GM06990 (cell line): ENCODE data around the gene ZNF622.

Source experiments
- DNase-seq: peaks from one replicate; pipeline ENCODE4 v3.0.0-alpha.2; 2011; ENCODE audit not compliant: insufficient read length; ENCODE audit errors: extremely low read depth
- H3K27me3 ChIP-seq: replicated peaks from 2 replicates; pipeline ENCODE4 v1.6.0; 2011; ENCODE audit warnings: low read length; ENCODE audit not compliant: control insufficient read depth, insufficient read depth
- H3K36me3 ChIP-seq: 2 replicates; pipeline ENCODE4 v1.5.1; 2011; ENCODE audit warnings: low read length; ENCODE audit not compliant: control insufficient read depth, insufficient read depth
- H3K4me3 ChIP-seq: replicated peaks from 2 replicates; pipeline ENCODE4 v1.5.1; 2011; ENCODE audit warnings: low read depth, mild to moderate bottlenecking, control low read depth, low read length
- TF ChIP-seq, protein P1 (sequence below): IDR thresholded peaks from 2 replicates; pipeline ENCODE4 v1.5.1; 2011; ENCODE audit warnings: low read length, control low read depth, mild to moderate bottlenecking, inconsistent platforms; ENCODE audit not compliant: insufficient read depth, poor library complexity, severe bottlenecking

ZNF622 gene

DNA sequence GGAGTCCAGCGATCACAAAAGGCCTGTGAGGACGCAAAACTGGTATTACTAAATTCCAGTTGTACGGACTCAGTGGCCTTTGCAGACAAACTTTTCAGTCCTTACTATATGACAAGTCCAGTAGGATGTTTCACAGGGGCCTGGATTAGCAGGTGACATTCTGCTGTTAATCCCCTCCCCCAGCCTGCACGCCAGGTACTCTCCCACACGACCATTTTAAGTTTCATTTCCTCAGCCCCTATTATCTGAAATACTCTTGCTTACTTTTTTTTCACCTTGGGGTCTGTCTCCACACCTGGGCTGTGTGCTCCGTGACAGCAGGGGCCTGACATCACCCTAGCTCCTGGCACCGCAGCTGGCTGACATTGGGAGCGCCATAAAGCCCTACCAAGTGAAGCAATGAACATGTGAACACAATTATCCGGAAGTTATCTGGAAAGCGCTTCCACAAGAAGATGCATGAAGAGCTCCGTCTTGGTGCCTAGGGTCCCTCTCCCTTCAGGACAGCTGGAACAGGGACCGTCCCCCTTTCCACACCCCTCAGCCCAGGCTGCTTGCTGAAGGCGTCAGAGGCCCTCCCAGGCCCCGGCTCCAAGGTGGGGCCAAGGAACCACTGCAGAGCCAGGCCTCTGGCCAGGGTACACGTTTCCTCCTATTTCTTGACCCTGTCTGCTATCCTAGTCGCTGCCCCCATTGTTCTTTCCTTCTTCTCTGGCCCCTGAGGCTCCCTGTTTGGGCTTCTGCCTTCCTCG, 39.7 kb upstream of the ZNF622 start:
- H3K27me3 ChIP-seq = no peaks in the 10 kb centered on the region
- TF ChIP-seq, protein P1, sequence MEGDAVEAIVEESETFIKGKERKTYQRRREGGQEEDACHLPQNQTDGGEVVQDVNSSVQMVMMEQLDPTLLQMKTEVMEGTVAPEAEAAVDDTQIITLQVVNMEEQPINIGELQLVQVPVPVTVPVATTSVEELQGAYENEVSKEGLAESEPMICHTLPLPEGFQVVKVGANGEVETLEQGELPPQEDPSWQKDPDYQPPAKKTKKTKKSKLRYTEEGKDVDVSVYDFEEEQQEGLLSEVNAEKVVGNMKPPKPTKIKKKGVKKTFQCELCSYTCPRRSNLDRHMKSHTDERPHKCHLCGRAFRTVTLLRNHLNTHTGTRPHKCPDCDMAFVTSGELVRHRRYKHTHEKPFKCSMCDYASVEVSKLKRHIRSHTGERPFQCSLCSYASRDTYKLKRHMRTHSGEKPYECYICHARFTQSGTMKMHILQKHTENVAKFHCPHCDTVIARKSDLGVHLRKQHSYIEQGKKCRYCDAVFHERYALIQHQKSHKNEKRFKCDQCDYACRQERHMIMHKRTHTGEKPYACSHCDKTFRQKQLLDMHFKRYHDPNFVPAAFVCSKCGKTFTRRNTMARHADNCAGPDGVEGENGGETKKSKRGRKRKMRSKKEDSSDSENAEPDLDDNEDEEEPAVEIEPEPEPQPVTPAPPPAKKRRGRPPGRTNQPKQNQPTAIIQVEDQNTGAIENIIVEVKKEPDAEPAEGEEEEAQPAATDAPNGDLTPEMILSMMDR = no peak
- DNase-seq = no peak
- H3K4me3 ChIP-seq = no peak overlapping the region
- H3K36me3 ChIP-seq = no peaks in the 10 kb centered on the region

DNA sequence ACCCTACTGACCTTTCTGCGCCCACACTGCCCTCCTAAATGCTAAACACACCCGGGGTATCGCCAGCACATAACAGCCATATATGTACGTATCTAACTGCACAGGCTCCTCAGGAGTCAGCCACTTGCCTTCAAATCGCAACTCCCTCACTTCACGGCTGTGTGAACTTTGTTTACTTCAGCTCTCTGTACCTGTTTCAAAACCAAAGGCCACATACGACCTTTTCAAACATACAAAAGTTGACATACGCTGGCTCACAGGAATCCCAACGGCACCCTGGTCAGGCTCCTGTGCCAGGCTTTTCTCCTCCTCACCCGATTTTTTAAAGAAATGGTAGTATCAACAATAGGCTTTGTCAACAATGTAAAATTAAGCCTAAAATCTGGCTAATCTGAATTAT, 39.0 kb upstream of the ZNF622 start:
- no peaks in the 10 kb centered on the region for H3K36me3 ChIP-seq
- no peak for DNase-seq
- H3K27me3 ChIP-seq = no peaks in the 10 kb centered on the region
- TF ChIP-seq, protein P1 = no peak
- no peak overlapping the region for H3K4me3 ChIP-seq

DNA sequence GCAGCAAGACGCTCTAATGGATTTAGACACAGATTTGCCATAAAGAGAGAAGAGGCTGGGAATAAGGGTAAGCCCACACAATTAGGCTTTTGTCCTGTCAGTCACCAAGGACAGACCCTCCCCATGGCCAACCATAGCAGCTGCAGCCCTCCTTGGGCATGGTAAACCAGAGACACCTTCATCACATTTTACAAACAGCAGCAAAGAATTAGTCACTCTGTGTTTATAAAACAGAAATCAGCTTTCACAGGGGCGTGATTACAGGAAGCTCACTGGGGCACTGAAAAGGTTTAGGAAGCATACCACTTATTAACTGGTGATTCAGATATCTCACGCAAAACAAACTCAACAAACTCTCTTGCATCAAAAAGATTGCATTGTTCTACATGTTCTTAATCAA, 37.3 kb upstream of the ZNF622 start:
- DNase-seq = no peak
- H3K36me3 ChIP-seq = no peaks in the 10 kb centered on the region
- no peak overlapping the region for H3K4me3 ChIP-seq
- no peaks in the 10 kb centered on the region for H3K27me3 ChIP-seq
- TF ChIP-seq, protein P1 = no peak

DNA sequence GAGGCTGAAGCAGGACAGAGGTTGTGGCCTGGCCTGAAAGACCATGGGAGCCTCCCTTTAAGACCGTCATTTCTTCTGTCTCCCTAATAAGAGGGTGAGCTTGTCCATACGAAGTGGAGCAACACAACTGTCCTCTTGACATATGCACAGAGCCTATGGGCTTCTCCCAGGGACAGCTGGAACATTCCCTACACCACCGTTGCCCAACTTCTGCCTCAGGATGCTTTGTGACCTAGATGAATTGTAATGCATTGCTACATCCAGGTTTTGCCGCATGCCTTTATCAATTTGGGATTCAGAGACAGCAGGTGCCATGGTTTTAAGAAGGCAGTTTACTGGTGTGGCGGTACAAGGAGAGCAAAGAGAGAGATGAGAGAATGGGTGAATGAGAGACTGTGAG, 34.4 kb upstream of the ZNF622 start:
- H3K36me3 ChIP-seq = no peaks in the 10 kb centered on the region
- TF ChIP-seq, protein P1 = no peak
- H3K4me3 ChIP-seq = no peak overlapping the region
- DNase-seq = no peak
- no peaks in the 10 kb centered on the region for H3K27me3 ChIP-seq

DNA sequence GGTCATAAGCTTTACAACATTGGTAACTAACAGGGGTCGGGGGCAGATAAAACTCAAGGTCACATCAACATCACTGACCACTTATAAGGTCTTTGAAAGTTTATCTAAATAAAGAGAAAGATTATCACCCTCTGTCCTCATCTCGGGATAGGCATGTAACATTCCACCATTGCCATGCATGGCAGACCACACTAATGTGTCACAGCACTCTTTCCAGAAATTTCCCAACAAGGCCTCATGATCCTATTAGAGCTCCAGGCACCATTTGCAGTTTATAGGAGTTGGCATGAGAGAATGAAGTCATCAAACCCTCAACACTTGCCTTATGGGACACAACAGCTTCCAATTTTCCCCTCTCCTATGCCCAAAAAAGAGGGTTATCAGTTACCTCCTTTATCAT, 31.9 kb upstream of the ZNF622 start:
- no peak for DNase-seq
- no peaks in the 10 kb centered on the region for H3K27me3 ChIP-seq
- no peak overlapping the region for H3K4me3 ChIP-seq

More for the DNA sequence above, 31.9 kb upstream of the ZNF622 start:
- no peaks in the 10 kb centered on the region for H3K36me3 ChIP-seq
- TF ChIP-seq, protein P1 = no peak
